ENCODE data around the gene PTPRT. TPM values are rescaled to one million over a fixed set of nuclear protein-coding genes. Genes with fewer than 3 reads are reported as not detected.

PTPRT gene
- polyA plus RNA-seq, 2 of the 4 experiments (the other 2 are of a cell fraction), result not detected

DNA sequence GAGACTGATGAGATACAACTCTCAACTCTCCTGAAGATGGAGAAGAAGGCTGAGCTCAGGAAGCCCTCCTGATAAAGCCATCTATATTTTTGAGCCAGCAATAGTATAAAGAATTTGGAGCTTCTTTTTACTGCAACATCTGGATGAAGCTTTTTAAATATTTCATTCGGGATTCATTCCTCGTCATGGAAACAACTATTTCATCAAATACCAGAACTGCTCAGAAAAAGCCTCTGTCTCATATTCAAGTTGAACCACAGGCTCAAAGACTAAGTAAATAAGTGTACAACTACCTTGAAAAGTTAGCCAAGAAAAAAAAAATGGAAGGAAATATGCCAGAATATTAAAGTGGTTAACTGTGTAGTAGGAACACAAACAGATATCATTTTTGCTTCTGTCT lies 37.8 kb downstream of the PTPRT start:
- H3K27ac ChIP-seq, result no peak overlapping the region
- TF ChIP-seq TP53 (CRISPR knock-in tag; IDR thresholded peaks at IDR 0.05) (no peak), MAZ (IDR thresholded peaks at IDR 0.05; ENCODE audit: borderline replicate concordance, low read depth, low read length) (no peak), ZSCAN20 (CRISPR knock-in tag; IDR thresholded peaks at IDR 0.05) (no peak), GATA3 (IDR thresholded peaks at IDR 0.05; ENCODE audit: borderline replicate concordance) (no peak), BHLHE40 (IDR thresholded peaks at IDR 0.05; ENCODE audit: low read depth, low read length) (no peak), ZFP36 (IDR thresholded peaks at IDR 0.05; ENCODE audit: borderline replicate concordance, partially characterized antibody) (no peak)
- TF ChIP-seq, protein P1, sequence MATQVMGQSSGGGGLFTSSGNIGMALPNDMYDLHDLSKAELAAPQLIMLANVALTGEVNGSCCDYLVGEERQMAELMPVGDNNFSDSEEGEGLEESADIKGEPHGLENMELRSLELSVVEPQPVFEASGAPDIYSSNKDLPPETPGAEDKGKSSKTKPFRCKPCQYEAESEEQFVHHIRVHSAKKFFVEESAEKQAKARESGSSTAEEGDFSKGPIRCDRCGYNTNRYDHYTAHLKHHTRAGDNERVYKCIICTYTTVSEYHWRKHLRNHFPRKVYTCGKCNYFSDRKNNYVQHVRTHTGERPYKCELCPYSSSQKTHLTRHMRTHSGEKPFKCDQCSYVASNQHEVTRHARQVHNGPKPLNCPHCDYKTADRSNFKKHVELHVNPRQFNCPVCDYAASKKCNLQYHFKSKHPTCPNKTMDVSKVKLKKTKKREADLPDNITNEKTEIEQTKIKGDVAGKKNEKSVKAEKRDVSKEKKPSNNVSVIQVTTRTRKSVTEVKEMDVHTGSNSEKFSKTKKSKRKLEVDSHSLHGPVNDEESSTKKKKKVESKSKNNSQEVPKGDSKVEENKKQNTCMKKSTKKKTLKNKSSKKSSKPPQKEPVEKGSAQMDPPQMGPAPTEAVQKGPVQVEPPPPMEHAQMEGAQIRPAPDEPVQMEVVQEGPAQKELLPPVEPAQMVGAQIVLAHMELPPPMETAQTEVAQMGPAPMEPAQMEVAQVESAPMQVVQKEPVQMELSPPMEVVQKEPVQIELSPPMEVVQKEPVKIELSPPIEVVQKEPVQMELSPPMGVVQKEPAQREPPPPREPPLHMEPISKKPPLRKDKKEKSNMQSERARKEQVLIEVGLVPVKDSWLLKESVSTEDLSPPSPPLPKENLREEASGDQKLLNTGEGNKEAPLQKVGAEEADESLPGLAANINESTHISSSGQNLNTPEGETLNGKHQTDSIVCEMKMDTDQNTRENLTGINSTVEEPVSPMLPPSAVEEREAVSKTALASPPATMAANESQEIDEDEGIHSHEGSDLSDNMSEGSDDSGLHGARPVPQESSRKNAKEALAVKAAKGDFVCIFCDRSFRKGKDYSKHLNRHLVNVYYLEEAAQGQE (IDR thresholded peaks at IDR 0.05), result no peak
- TF ChIP-seq, protein P2, sequence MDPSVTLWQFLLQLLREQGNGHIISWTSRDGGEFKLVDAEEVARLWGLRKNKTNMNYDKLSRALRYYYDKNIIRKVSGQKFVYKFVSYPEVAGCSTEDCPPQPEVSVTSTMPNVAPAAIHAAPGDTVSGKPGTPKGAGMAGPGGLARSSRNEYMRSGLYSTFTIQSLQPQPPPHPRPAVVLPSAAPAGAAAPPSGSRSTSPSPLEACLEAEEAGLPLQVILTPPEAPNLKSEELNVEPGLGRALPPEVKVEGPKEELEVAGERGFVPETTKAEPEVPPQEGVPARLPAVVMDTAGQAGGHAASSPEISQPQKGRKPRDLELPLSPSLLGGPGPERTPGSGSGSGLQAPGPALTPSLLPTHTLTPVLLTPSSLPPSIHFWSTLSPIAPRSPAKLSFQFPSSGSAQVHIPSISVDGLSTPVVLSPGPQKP (IDR thresholded peaks at IDR 0.05; ENCODE audit: low read depth, low read length), result no peak
- TF ChIP-seq, protein P3, sequence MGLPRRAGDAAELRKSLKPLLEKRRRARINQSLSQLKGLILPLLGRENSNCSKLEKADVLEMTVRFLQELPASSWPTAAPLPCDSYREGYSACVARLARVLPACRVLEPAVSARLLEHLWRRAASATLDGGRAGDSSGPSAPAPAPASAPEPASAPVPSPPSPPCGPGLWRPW (IDR thresholded peaks at IDR 0.05), result no peak
- 29% methylated on average over 2 of the region's 2 CpGs for WGBS (ENCODE audit: missing lambda C conversion rate)
- FAIRE-seq (no peak), DNase-seq (ENCODE audit: low read depth in 1 of 2, low spot score in 1 of 2) (no peak), ATAC-seq (no peak)
- POLR2A ChIA-PET, result no interaction called here
- H3K4me1 ChIP-seq, result no peaks in the 10 kb centered on the region
- CTCF ChIA-PET, result no interaction called here
- no peak overlapping the region for H3K4me3 ChIP-seq
- H3K4me2 ChIP-seq, result no peak overlapping the region
- H3K9me3 ChIP-seq, result no peaks in the 10 kb centered on the region

DNA sequence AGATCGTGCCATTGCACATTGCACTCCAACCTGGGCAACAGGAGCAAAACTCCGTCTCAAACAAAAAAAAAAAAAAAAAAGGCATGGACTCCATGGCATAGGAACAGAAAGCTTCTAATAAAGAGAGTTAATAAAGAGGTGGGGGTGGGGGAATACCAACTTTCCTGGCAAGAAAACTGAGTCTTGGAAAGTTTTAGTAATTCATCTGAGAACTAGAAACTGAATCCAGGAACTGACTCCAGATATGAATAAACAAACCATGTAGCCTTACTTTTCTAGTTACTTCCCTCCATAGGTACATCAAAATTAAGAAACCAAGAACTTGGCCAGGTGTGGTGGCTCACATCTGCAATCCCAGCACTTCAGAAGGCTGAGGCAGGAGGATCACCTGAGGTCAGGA lies 38.5 kb downstream of the PTPRT start:
- no peak for ATAC-seq
- 40% methylated on average over 2 of the region's 2 CpGs for WGBS (ENCODE audit: missing lambda C conversion rate)
- no peak overlapping the region for H3K4me3 ChIP-seq
- H3K9me3 ChIP-seq, result no peaks in the 10 kb centered on the region
- H3K27ac ChIP-seq, result no peak overlapping the region
- no peak for FAIRE-seq
- no peaks in the 10 kb centered on the region for H3K4me1 ChIP-seq
- CTCF ChIA-PET, result interaction anchor here (0.5 to 0.6 kb wide), 2 partner anchors 42 to 1256 kb away, joined by 3 read pairs; no protein-coding TSS in a partner anchor
- TF ChIP-seq SMC3 (IDR thresholded peaks at IDR 0.05), result no peak
- no peak for TF ChIP-seq FOSB (CRISPR knock-in tag; IDR thresholded peaks at IDR 0.05)
- POLR2A ChIA-PET, result interaction anchor here (0.6 kb wide), 1 partner anchor 1457 kb away, joined by 3 read pairs; no protein-coding TSS in a partner anchor
- DNase-seq (ENCODE audit: low read depth in 1 of 2, low spot score in 1 of 2), result no peak
- no peak overlapping the region for H3K4me2 ChIP-seq

DNA sequence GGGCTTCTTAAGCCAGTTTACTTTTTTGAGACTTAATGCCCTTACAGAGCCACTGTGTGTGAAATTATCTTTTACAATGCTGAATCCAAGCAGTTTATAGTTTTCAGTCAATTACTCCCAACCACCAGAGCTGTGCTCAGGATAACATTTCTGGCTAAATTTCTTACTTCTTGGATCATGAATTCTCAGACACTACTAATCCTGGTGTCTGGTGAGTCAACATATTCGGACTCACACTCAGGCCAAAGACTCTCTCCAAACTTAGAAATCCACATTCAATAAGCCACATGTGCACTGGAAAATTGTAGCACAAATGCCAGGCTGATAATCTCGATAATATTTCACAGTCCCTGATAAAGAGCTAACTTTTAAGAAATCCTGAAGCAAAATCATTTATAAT lies 49.0 kb downstream of the PTPRT start:
- no peak overlapping the region for H3K27ac ChIP-seq
- no peaks in the 10 kb centered on the region for H3K9me3 ChIP-seq
- DNase-seq (ENCODE audit: low read depth in 1 of 2, low spot score in 1 of 2) (no peak), FAIRE-seq (no peak), ATAC-seq (no peak)
- POLR2A ChIA-PET, result no interaction called here
- CTCF ChIA-PET, result interaction anchor here (0.6 to 1.1 kb wide), 3 partner anchors 32 to 1245 kb away, joined by 3 to 5 read pairs (median 3); no protein-coding TSS in a partner anchor
- no peak overlapping the region for H3K4me3 ChIP-seq
- WGBS (ENCODE audit: missing lambda C conversion rate), result 2% methylated on average over 2 of the region's 2 CpGs
- TF ChIP-seq FOSL2 (IDR thresholded peaks at IDR 0.05), result no peak
- no peak for TF ChIP-seq FOSL2 (CRISPR knock-in tag; IDR thresholded peaks at IDR 0.05)
- TF ChIP-seq CHD4 (IDR thresholded peaks at IDR 0.05; ENCODE audit: borderline replicate concordance), result no peak
- no peak for TF ChIP-seq JUNB (IDR thresholded peaks at IDR 0.05)
- TF ChIP-seq EHF (CRISPR knock-in tag; IDR thresholded peaks at IDR 0.05), result no peak
- TF ChIP-seq FOXS1 (CRISPR knock-in tag; IDR thresholded peaks at IDR 0.05), result no peak
- H3K4me2 ChIP-seq, result no peak overlapping the region
- no peaks in the 10 kb centered on the region for H3K4me1 ChIP-seq

All from A549 (cell line).